ENCODE measurements around the gene CLDN14.

Gene CLDN14

DNA sequence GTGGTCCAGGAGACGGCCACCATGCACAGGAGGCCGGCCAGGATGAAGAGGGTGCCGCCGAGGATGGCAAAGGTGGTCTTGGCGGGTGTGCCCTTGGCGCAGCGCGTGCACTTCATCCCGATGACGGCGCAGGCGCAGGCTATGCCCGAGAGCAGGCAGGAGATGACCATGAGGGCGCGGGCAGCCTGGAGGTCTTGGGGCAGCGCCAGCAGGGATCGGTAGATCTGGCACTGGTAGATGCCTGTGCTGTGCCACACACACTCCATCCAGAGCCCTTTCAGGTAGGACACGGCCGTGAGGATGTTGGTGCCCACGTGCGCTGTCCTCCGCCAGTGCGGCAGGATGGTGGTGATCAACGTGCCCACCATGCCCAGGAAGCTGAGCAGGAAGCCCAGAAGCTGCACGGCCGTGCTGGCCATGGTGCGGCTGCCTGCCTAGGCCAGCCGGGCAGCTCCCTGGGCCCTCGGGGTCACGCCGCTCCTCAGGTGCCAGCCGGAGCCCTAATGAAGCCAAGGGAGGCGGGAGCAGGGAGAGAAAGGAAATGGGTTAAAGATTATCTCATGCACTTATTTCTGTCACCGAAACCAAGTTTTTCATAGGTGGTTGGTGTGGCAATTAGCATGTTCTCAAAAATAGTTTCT lies 18.5 kb downstream of the CLDN14 start:
- ChIA-PET CTCF (no interaction called here), POLR2A (no interaction called here)

DNA sequence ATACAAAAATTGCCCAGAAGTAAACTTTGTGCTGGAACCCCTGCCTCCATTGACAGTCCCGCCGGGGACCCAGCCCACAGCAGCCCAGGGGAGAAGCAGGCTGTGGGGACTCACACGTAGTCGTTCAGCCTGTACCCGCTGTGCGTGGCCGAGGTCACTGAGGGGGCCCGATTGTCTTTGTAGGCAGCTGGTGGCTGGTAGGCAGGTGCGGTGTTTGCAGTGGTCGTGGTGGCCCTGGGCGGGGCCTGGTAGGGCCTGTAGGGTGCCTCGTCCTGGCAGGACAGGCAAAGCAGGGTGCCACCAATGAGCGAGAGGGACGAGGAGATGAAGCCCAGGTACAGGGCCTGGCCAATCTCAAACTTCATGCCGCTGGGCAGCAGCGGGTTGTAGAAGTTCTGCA lies 19.1 kb downstream of the CLDN14 start:
- TF ChIP-seq ARNT (IDR thresholded peaks at IDR 0.05) (no peak), SP1 (IDR thresholded peaks at IDR 0.05) (no peak), NFRKB (IDR thresholded peaks at IDR 0.05) (no peak), CTBP1 (IDR thresholded peaks at IDR 0.05; ENCODE audit: borderline replicate concordance) (no peak), SUZ12 (IDR thresholded peaks at IDR 0.05) (no peak), BHLHE40 (IDR thresholded peaks at IDR 0.05; ENCODE audit: borderline replicate concordance) (no peak), FOXK2 (IDR thresholded peaks at IDR 0.05) (no peak), ELF4 (IDR thresholded peaks at IDR 0.05) (no peak), TARDBP (IDR thresholded peaks at IDR 0.05) (no peak), LEF1 (IDR thresholded peaks at IDR 0.05; ENCODE audit: borderline replicate concordance) (no peak), L3MBTL2 (conservative IDR thresholded peaks at IDR 0.05) (no peak), ZNF384 (IDR thresholded peaks at IDR 0.05) (no peak), FOXM1 (IDR thresholded peaks at IDR 0.05; ENCODE audit: borderline replicate concordance) (no peak), HDGF (IDR thresholded peaks at IDR 0.05; ENCODE audit: borderline replicate concordance) (no peak), FOXA1 (IDR thresholded peaks at IDR 0.05) (no peak)
- TF ChIP-seq, protein P1, sequence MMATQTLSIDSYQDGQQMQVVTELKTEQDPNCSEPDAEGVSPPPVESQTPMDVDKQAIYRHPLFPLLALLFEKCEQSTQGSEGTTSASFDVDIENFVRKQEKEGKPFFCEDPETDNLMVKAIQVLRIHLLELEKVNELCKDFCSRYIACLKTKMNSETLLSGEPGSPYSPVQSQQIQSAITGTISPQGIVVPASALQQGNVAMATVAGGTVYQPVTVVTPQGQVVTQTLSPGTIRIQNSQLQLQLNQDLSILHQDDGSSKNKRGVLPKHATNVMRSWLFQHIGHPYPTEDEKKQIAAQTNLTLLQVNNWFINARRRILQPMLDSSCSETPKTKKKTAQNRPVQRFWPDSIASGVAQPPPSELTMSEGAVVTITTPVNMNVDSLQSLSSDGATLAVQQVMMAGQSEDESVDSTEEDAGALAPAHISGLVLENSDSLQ (IDR thresholded peaks at IDR 0.05), result no peak
- ChIA-PET POLR2A (no interaction called here), CTCF (no interaction called here)
- DNase-seq (ENCODE audit: extremely low spot score), result no peak

More for the DNA sequence above, 18.5 kb downstream of the CLDN14 start:
- TF ChIP-seq FOXA1 (IDR thresholded peaks at IDR 0.05) (no peak), HDGF (IDR thresholded peaks at IDR 0.05; ENCODE audit: borderline replicate concordance) (no peak), FOXK2 (IDR thresholded peaks at IDR 0.05) (no peak), BHLHE40 (IDR thresholded peaks at IDR 0.05; ENCODE audit: borderline replicate concordance) (no peak), FOXM1 (IDR thresholded peaks at IDR 0.05; ENCODE audit: borderline replicate concordance) (no peak), LEF1 (IDR thresholded peaks at IDR 0.05; ENCODE audit: borderline replicate concordance) (no peak), SP1 (IDR thresholded peaks at IDR 0.05) (no peak), NFRKB (IDR thresholded peaks at IDR 0.05) (no peak), TARDBP (IDR thresholded peaks at IDR 0.05) (no peak), ZNF384 (IDR thresholded peaks at IDR 0.05) (no peak), CTBP1 (IDR thresholded peaks at IDR 0.05; ENCODE audit: borderline replicate concordance) (no peak), SUZ12 (IDR thresholded peaks at IDR 0.05) (no peak), ARNT (IDR thresholded peaks at IDR 0.05) (no peak)
- TF ChIP-seq, protein P1 (IDR thresholded peaks at IDR 0.05), result no peak
- no peak for DNase-seq (ENCODE audit: extremely low spot score)

DNA sequence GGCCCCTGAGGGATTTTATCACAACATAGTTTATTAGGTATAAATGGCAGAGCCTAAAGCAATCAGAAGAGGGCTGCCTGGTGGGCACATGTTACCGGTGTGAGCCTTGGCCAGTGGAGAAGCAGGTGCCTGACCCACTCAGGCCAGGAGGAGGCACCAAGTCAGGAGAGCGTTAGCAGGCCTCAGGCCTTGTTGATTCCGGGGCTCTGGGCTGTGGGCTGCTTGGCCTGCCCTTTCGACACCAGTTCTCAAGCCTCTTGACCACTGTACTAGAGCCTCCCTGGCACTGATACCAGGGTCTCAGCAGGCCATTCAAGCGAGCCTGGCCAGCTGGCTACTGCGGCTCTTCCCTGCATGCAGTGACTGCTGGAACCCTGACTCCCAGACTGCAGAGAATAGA lies 20.8 kb downstream of the CLDN14 start:
- CTCF ChIA-PET, result no interaction called here
- POLR2A ChIA-PET, result no interaction called here

DNA sequence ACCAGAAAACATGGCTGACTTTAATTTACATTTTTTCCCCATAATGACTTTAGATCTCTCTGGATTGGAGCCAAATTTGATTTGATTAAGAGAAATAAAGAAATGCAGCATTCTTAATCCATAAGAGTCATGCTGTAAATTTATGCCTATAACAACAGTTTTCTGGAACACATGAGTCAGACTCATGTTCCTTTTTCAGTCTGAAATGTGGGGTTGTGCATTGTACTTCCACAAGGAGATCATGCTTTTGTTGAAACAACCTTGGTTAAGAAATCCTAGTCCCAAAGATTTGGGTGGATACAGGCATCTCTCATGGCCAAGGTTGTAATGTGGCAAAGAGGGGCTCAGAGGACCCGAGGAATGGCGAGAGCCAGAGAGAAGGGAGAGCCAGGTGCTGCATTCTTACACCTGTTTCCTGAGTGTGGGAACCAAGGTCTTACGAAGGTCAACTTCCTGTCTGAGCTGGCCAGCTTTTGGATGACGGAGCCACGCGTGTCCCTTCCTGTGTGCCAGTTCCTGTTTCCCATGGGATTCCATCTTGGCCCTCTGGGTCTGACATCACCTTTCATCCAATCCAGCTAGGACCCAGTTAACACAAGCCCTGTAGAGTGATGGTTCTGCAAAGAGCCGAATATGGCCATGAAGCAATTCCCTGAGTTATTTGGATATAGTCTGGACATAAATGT lies 23.1 kb downstream of the CLDN14 start:
- no peak for DNase-seq (ENCODE audit: extremely low spot score)
- TF ChIP-seq TARDBP (IDR thresholded peaks at IDR 0.05), result no peak
- TF ChIP-seq NFRKB (IDR thresholded peaks at IDR 0.05), result no peak
- TF ChIP-seq BHLHE40 (IDR thresholded peaks at IDR 0.05; ENCODE audit: borderline replicate concordance), result no peak
- no peak for TF ChIP-seq FOXA1 (IDR thresholded peaks at IDR 0.05)
- no peak for TF ChIP-seq FOXK2 (IDR thresholded peaks at IDR 0.05)
- TF ChIP-seq, protein P1 (IDR thresholded peaks at IDR 0.05), result no peak
- no peak for TF ChIP-seq HDGF (IDR thresholded peaks at IDR 0.05; ENCODE audit: borderline replicate concordance)
- TF ChIP-seq CTBP1 (IDR thresholded peaks at IDR 0.05; ENCODE audit: borderline replicate concordance), result no peak
- no peak for TF ChIP-seq FOXM1 (IDR thresholded peaks at IDR 0.05; ENCODE audit: borderline replicate concordance)
- TF ChIP-seq SP1 (IDR thresholded peaks at IDR 0.05), result no peak
- TF ChIP-seq SUZ12 (IDR thresholded peaks at IDR 0.05), result no peak
- no peak for TF ChIP-seq ZNF384 (IDR thresholded peaks at IDR 0.05)
- TF ChIP-seq L3MBTL2 (conservative IDR thresholded peaks at IDR 0.05), result no peak
- TF ChIP-seq LEF1 (IDR thresholded peaks at IDR 0.05; ENCODE audit: borderline replicate concordance), result no peak
- TF ChIP-seq ARNT (IDR thresholded peaks at IDR 0.05), result no peak
- TF ChIP-seq ELF4 (IDR thresholded peaks at IDR 0.05), result no peak
- POLR2A ChIA-PET, result no interaction called here
- CTCF ChIA-PET, result no interaction called here

More for the DNA sequence above, 20.8 kb downstream of the CLDN14 start:
- no peak for TF ChIP-seq ELF4 (IDR thresholded peaks at IDR 0.05)
- TF ChIP-seq FOXM1 (IDR thresholded peaks at IDR 0.05; ENCODE audit: borderline replicate concordance), result no peak
- no peak for TF ChIP-seq FOXA1 (IDR thresholded peaks at IDR 0.05)
- no peak for TF ChIP-seq NFRKB (IDR thresholded peaks at IDR 0.05)
- no peak for TF ChIP-seq TARDBP (IDR thresholded peaks at IDR 0.05)
- no peak for TF ChIP-seq ARNT (IDR thresholded peaks at IDR 0.05)
- TF ChIP-seq LEF1 (IDR thresholded peaks at IDR 0.05; ENCODE audit: borderline replicate concordance), result no peak
- TF ChIP-seq SP1 (IDR thresholded peaks at IDR 0.05), result no peak
- TF ChIP-seq BHLHE40 (IDR thresholded peaks at IDR 0.05; ENCODE audit: borderline replicate concordance), result no peak
- no peak for TF ChIP-seq FOXK2 (IDR thresholded peaks at IDR 0.05)
- no peak for TF ChIP-seq CTBP1 (IDR thresholded peaks at IDR 0.05; ENCODE audit: borderline replicate concordance)
- no peak for TF ChIP-seq L3MBTL2 (conservative IDR thresholded peaks at IDR 0.05)
- no peak for TF ChIP-seq HDGF (IDR thresholded peaks at IDR 0.05; ENCODE audit: borderline replicate concordance)
- TF ChIP-seq SUZ12 (IDR thresholded peaks at IDR 0.05), result no peak
- TF ChIP-seq, protein P1 (IDR thresholded peaks at IDR 0.05), result no peak
- TF ChIP-seq ZNF384 (IDR thresholded peaks at IDR 0.05), result no peak
- DNase-seq (ENCODE audit: extremely low spot score), result no peak

DNA sequence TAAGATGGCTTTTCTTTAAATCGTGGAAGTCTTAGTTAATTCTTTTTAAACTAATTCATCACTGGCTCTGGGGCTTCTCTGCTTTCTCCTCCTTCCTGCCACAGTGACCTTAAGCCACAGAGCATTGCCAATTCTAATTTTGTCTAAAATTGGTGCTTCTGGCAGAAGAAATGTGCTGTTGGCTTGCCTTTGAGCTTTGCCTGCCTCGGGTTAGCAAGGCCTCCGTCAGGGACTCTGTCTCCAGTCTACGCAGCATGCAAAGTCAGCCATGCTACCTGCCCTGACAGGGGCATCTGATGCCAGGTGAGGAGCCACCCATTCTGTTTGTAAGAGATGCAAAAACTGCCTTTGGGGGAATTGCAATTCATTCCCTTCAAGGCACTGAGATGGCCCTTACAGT lies 25.2 kb downstream of the CLDN14 start:
- ChIA-PET POLR2A (no interaction called here), CTCF (no interaction called here)
- DNase-seq (ENCODE audit: extremely low spot score), result no peak
- TF ChIP-seq HDGF (IDR thresholded peaks at IDR 0.05; ENCODE audit: borderline replicate concordance) (no peak), NFRKB (IDR thresholded peaks at IDR 0.05) (no peak), BHLHE40 (IDR thresholded peaks at IDR 0.05; ENCODE audit: borderline replicate concordance) (no peak), FOXA1 (IDR thresholded peaks at IDR 0.05) (no peak), CTBP1 (IDR thresholded peaks at IDR 0.05; ENCODE audit: borderline replicate concordance) (no peak), SP1 (IDR thresholded peaks at IDR 0.05) (no peak)

Measured in HEK293T (cell line).